Ovary (tissue), 9 donors: ENCODE results near the gene CHD5. TPM values are rescaled to one million over a fixed set of nuclear protein-coding genes. Genes with fewer than 3 reads are reported as not detected.

Source experiments
- DNase-seq, 5 donors: peaks; one replicate each; pipeline ENCODE4 v3.0.0-alpha.2; 2019 to 2020
- H3K27ac ChIP-seq, 2 donors: fragments of 200-600 bp; one replicate each; pipeline versions ENCODE4 v1.5.1 to v1.8.0; 2019 to 2022
- H3K27me3 ChIP-seq: fragments of 200-600 bp; one replicate; pipeline ENCODE4 v1.8.0; 2022
- H3K36me3 ChIP-seq: fragments of 200-600 bp; sonication (generic); one replicate; pipeline ENCODE4 v1.5.1; 2019
- H3K4me1 ChIP-seq: one replicate; pipeline ENCODE4 v1.8.1; 2013; ENCODE audit warnings: mild to moderate bottlenecking, moderate library complexity; ENCODE audit not compliant: insufficient read depth
- H3K4me3 ChIP-seq: fragments of 200-600 bp; sonication (generic); one replicate; pipeline ENCODE4 v1.5.1; 2017
- H3K9me3 ChIP-seq, 2 donors: fragments of 200-600 bp in 1 of 2; sonication (generic) in 1 of 2; one replicate each; pipeline versions ENCODE4 v1.5.1 to v1.8.1; 2013 to 2019; ENCODE audit warnings: mild to moderate bottlenecking in 1 of 2, moderate library complexity in 1 of 2
- CTCF ChIP-seq, 3 donors: fragments of 450-650 bp in 2 of 3; fragments of 200-600 bp in 1 of 3; IDR thresholded peaks; one replicate each; pipeline versions ENCODE4 v1.5.1 to v1.8.0; 2016 to 2022; ENCODE audit warnings: antibody characterized with exemption in 3 of 3, mild to moderate bottlenecking in 1 of 3
- EP300 ChIP-seq: sonication (generic); formaldehyde crosslinking; IDR thresholded peaks from one replicate; pipeline ENCODE4 v1.6.1; 2017; ENCODE audit warnings: antibody characterized with exemption
- POLR2A ChIP-seq: fragments of 450-650 bp; IDR thresholded peaks from one replicate; pipeline ENCODE4 v1.6.1; 2017; ENCODE audit warnings: antibody characterized with exemption, mild to moderate bottlenecking, moderate library complexity
- WGBS, 3 donors: extraction: QIAGEN DNeasy Blood & Tissue Kit in 1 of 3; methylation state at CpG; one replicate each; pipeline versions ENCODE4 v1.1.5 to v1.1.7; 2013 to 2017; 5-methylcytosine and 5-hydroxymethylcytosine counted together
- intact Hi-C, 4 donors: fragments of 100-400 bp; cut with DNase I; formaldehyde crosslinking; loops; one replicate each; pipeline versions ENCODE4 v1.11.0 to v1.15.1; 2022 to 2023
- polyA plus RNA-seq, 2 donors: library from polyadenylated mRNA; stranded (reverse); fragments of 200-250 nt in 1 of 2; fragments of 350-450 nt in 1 of 2; fragmentation: Illumina TruSeq in 1 of 2; extraction: RNeasy Lipid Tissue Mini Kit (QIAGEN cat#74804) in 1 of 2; gene quantifications; one replicate each; pipeline ENCODE4 v1.2.3, GENCODE V29; 2013 to 2014
- total RNA-seq, 7 donors: library from RNA; depleted of rRNA in 2 of 7; stranded (reverse); fragments of >200 nt in 2 of 7; fragmentation: NEBNext Ultra II Directional in 3 of 7; extraction: Animal tissue kit (Norgen Biotek cat#: 25700) in 3 of 7; gene quantifications; one replicate each; pipeline versions ENCODE4 v1.1.0 to v1.2.4, GENCODE V29; 2016 to 2023
- donor health status: DM: no; HTN: no; CAD: no; lungs with moderate emphysema.
- donor health status: DM: no; HTN: no; CAD: no.
- donor health status: Bipolar disorder and iron deficiency.
- donor health status: DM: yes; HTN: yes; CAD: no.
- donor health status: DM: no; HTN: no; CAD: no.
- donor health status: DM: yes; HTN: yes; CAD: no.

The CHD5 gene
- total and polyA plus RNA-seq, 9 donors, result under 0.01 to 0.54 (median 0.23) TPM

- whole genome bisulfite sequencing, 3 donors, result 2 to 4% (median 3%) methylated on average over 16 of the region's 16 CpGs
- H3K27me3 ChIP-seq, result no peaks in the 10 kb centered on the region
- H3K36me3 ChIP-seq, result no peaks in the 10 kb centered on the region
- intact Hi-C loops, result loop anchor here in 3 of 4 donors (2.0 to 10.0 kb wide), 3 partner anchors 46 to 190 kb away; partner anchors contain the start of genes HES3 (in 1 of the 3) and RNF207 (in 1 of the 3)
- H3K4me1 ChIP-seq, result no peaks in the 10 kb centered on the region
- H3K9me3 ChIP-seq, result no peaks in the 10 kb centered on the region
- peak; percentile 47 to 79 (median 68) for DNase-seq
- H3K4me3 ChIP-seq, result no peak overlapping the region
- TF ChIP-seq POLR2A, result no peak
- TF ChIP-seq CTCF (IDR thresholded peaks at IDR 0.05), result peak in 1 of 3 donors; percentile 29
- TF ChIP-seq EP300, result no peak
- no peak overlapping the region for H3K27ac ChIP-seq
Observed at GRCh38 chr1:6052543-6053205, 127.4 kb downstream of the CHD5 start.

Other genes with a start within 250 kb of the CHD5 start
- gene NPHP4, start 187.9 kb downstream of the CHD5 start, total RNA-seq, result 10 to 100 TPM in 6 of 7 donors, 1 to 10 TPM in 1; 7.9 to 20.8 (median 11.0) TPM
- gene NPHP4, start 187.9 kb downstream of the CHD5 start, polyA plus RNA-seq, result 1 to 10 TPM; 1.5 to 5.7 TPM
- 10 to 100 TPM in 2 of 7 donors, 1 to 10 TPM in 5; 2.9 to 18.3 (median 8.0) TPM for gene KCNAB2, start 134.4 kb downstream of the CHD5 start, total RNA-seq
- gene KCNAB2, start 134.4 kb downstream of the CHD5 start, polyA plus RNA-seq, result 1 to 10 TPM; 5.4 to 6.3 TPM
- gene RPL22, start 19.3 kb upstream of the CHD5 start, total RNA-seq, result 1,000 to 10,000 TPM in 1 of 7 donors, 100 to 1,000 TPM in 6; 379 to 1,097 (median 715) TPM
- 1,000 to 10,000 TPM in 1 of 2 donors, 100 to 1,000 TPM in 1; 619 to 2,062 TPM for gene RPL22, start 19.3 kb upstream of the CHD5 start, polyA plus RNA-seq
- 10 to 100 TPM in 2 of 7 donors, 1 to 10 TPM in 5; 2.3 to 24.4 (median 7.8) TPM for gene RNF207, start 25.8 kb upstream of the CHD5 start, total RNA-seq
- gene RNF207, start 25.8 kb upstream of the CHD5 start, polyA plus RNA-seq, result 1 to 10 TPM; 2.0 to 3.0 TPM
- gene ICMT, start 55.6 kb upstream of the CHD5 start, total RNA-seq, result 10 to 100 TPM; 13.2 to 39.3 (median 29.9) TPM
- gene ICMT, start 55.6 kb upstream of the CHD5 start, polyA plus RNA-seq, result 10 to 100 TPM; 14.8 to 57.9 TPM
- gene HES3, start 63.9 kb upstream of the CHD5 start, total RNA-seq, result not detected
- gene HES3, start 63.9 kb upstream of the CHD5 start, polyA plus RNA-seq, result not detected
- 10 to 100 TPM in 5 of 7 donors, 1 to 10 TPM in 2; 6.0 to 42.0 (median 17.8) TPM for gene GPR153, start 80.8 kb upstream of the CHD5 start, total RNA-seq
- 10 to 100 TPM in 1 of 2 donors, 1 to 10 TPM in 1; 4.2 to 11.0 TPM for gene GPR153, start 80.8 kb upstream of the CHD5 start, polyA plus RNA-seq
- gene ACOT7, start 213.4 kb upstream of the CHD5 start, total RNA-seq, result 10 to 100 TPM in 4 of 7 donors, 1 to 10 TPM in 3; 8.2 to 16.3 (median 11.3) TPM
- 10 to 100 TPM in 1 of 2 donors, 1 to 10 TPM in 1; 6.4 to 20.7 TPM for gene ACOT7, start 213.4 kb upstream of the CHD5 start, polyA plus RNA-seq
- 1 to 10 TPM in 1 of 7 donors, under 1 TPM in 5, not detected in 1; 0.08 to 9.2 (median 0.43) TPM for gene HES2, start 239.6 kb upstream of the CHD5 start, total RNA-seq
- gene HES2, start 239.6 kb upstream of the CHD5 start, polyA plus RNA-seq, result not detected
- gene ESPN, start 244.5 kb upstream of the CHD5 start, total RNA-seq, result 10 to 100 TPM in 1 of 7 donors, 1 to 10 TPM in 4, under 1 TPM in 2; 0.51 to 46.2 (median 1.9) TPM
- under 1 TPM in 1 of 2 donors, not detected in 1; 0.11 TPM for gene ESPN, start 244.5 kb upstream of the CHD5 start, polyA plus RNA-seq